Raji (cell line): ENCODE data around the gene TGFBR3L.

Experiments
- POLR2A ChIP-seq: IDR thresholded peaks from 2 replicates; pipeline ENCODE4 v1.6.1; 2011; ENCODE audit warnings: low read depth, low read length, control low read depth; ENCODE audit not compliant: insufficient read depth

TGFBR3L gene

DNA sequence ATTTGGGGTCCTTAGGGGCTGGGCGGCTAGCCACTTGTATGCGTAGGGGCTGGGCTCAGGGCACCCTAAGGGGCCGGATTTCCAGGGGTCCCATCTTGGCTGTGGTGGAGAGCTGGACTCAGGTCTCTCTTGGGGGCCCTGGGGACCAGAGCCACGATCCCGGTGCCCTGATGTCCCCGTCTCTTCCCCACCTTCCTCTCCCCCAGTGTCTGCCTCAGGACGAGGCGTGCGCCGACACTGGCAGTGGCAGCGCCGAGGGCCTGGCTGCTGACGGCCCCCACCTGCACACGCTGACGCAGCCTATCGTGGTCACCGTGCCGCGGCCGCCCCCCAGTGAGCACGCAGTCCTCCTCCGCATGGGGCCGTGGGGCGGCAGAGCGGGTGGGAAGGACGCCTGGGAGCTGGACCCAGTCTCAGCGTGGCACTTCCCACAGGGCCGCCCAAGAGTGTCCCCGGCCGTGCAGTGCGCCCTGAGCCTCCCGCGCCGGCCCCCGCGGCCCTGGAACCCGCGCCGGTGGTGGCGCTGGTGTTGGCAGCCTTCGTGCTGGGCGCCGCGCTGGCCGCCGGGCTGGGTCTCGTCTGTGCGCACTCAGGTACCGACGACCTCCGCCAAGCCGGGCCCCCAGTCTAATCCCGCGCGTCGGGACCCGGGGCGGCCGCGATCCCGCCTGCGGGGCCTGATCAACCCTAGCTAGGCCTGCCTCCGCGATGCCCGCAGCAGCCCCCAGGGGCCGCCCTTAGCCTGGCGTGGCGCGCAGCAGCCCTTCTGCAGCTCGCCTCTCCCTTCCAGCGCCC, 2.8 kb downstream of the TGFBR3L start:
- TF ChIP-seq POLR2A, result no peak

DNA sequence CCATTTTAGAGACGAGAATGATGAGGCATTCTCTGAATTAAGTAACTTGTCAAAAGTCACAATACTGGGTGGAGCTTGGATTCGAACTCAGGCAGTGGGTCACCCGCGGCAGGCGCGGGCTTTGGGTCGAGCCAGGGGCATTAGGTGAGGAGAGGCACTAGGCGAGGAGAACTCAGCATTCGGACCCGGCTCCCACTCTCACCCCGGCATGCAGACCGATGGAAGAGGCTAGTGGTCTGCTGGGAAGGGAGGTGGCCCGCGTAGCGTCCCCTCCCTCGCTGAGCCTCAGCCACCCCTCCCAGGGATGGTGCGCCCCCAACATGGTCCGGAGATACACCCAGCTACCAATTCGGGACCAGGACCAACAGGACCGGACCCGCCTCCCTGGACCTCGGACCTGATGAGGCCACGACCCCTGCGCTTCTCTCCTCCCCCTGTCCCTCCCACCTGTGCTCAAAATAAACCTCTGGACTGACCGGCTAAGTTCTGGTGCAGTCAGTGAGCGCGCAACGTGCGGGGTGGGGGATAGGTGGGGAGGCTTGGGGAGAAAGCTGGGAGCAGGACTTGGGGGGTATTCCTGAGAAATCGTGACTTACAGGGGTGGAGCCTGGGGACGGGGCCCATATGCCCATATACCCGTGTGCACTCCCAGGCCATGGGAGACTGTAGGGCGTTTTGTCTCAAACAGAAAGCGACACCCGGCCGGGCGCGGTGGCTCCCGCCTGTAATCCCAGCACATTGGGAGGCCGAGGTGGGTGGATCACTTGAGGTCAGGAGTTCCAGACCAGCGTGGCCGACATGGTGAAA, 4.2 kb downstream of the TGFBR3L start:
- no peak for TF ChIP-seq POLR2A

DNA sequence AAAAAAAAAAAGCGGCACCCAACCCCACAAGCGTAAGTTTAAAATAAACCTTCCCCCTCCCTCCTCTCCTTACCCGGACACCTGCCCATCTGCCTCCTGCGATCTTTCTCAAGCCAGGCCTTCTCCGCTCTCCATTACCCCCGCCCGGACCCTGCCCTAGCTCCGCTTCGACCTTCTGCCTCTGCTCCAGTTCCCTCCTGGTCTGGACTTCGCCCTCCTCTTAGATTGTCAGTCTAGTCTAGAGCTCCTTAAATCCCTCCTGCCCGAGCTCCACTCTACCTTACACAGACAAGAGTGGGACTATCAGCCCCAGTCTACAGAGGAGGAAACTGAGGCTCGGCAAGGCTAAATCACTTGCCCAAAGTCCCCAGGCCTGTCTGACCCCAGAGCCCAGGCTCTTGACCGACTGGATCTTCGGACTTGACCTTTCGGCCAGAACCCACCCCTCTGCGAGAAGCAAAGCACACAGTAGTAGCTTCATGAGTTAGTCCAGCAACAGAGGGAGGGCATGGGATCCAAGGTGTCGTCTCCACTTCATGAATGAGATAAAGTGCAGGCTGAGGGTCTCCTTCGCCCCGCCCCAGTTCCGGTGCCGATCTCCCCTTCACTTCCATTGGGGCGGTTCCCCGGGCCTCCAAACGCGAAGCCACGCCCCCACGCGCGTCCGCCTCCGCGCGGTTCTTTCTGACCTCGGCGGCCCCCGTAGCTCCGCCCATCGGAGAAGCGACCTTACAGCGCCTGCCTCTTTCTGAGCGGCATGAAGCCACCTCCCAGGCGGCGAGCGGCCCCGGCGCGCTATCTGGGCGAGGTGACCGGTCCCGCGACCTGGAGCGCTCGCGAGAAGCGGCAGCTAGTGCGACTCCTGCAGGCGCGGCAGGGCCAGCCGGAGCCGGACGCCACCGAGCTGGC, 5.2 kb downstream of the TGFBR3L start, which contains the start of gene SNAPC2:
SNAPC2 (plus strand) TSS at position 729 of the 909 bp plus-strand sequence; CDS start at position 758, 29 bp downstream.
- TF ChIP-seq POLR2A, result peak; percentile 83

DNA sequence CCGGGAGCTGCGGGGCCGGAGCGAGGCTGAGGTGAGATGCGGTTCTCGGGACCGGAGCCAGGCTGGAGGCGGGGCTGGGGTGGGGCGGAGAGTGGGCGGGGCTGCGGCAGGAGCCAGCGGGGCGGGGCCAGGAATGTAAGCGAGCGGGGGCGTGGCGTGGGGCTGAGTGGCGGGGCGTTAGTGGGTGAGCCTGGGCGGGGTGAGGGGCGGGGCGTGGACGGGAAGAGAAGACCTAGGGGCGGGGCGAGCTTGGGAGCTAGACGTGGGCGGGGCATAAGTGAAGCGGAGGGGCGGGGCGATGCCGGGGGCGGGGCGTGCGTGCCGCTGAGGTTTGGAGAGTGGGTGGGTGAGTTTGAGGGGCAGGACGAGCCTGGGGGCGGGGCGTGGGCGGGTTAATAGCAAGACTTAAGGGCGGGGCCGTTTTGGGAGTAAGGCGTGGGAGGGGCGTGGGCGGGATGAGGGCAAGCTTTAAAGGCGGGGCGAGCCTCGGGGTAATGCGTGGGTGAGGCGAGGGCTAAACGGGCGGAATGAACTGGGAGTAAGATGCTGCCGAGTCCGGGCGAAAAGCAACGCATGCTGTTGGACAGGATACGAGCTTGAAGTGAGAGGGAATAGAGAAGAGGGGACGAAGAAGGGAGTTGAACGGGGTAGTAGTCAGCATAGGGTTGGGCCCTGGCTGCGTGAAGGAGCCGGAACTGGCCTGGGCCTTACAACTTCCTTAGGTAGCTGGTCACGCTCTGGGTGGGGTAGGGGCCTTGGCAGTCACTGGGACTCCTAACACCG, 6.1 kb downstream of the TGFBR3L start:
- peak; percentile 51; the same call in 1 of the 2 replicates for TF ChIP-seq POLR2A

DNA sequence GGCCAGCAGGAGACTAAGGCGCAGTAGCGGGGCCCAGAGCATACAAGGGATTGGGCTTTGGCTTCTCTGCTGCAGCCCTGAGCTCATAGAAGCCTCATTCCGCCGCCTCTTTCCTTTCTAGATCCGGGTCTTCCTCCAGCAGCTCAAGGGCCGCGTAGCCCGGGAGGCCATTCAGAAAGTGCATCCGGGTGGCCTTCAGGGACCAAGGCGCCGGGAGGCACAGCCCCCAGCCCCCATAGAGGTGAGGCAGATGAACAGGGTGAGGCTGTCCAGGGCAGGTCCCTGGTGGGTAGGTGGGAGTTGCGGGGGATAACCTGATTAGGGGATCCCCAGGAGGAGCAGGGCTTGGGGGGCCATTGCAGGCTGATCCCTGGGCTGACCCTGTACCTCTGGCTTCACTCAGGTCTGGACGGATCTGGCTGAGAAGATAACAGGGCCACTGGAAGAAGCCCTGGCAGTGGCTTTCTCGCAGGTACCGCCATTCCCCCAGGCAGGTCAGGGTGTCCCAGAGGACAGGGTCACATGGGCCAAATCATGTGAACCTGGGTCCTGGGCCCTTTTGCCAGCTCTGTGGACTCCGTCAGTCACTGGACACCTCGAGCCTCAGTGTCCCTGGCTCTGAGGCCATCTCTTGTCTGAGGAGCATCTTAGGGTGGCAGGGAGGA, 6.8 kb downstream of the TGFBR3L start:
- TF ChIP-seq POLR2A, result no peak

DNA sequence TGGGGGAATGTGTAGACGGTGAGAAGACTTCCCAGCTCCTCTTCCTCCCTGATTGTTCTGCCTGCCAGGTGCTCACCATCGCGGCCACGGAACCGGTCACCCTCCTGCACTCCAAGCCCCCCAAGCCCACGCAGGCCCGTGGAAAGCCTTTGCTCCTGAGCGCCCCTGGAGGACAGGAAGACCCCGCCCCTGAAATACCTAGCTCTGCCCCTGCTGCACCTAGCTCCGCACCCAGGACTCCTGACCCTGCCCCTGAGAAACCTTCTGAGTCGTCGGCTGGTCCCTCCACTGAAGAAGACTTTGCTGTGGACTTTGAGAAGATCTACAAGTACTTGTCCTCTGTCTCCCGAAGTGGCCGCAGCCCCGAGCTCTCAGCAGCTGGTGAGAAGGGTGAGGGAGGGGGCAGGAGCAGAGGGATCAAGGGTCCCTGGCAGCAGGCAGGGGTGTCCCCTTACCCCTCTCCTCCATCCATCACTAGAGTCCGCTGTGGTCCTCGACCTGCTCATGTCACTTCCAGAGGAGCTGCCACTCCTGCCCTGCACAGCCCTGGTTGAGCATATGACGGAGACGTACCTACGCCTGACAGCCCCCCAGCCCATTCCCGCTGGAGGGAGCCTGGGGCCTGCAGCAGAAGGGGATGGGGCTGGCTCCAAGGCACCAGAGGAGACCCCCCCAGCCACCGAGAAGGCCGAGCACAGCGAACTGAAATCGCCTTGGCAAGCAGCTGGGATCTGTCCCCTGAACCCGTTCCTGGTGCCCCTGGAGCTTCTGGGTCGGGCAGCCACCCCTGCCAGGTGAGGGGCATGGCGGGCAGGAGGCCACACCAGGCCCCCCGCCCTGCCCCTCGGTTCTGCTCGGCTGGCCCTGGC, 7.6 kb downstream of the TGFBR3L start:
- no peak for TF ChIP-seq POLR2A

DNA sequence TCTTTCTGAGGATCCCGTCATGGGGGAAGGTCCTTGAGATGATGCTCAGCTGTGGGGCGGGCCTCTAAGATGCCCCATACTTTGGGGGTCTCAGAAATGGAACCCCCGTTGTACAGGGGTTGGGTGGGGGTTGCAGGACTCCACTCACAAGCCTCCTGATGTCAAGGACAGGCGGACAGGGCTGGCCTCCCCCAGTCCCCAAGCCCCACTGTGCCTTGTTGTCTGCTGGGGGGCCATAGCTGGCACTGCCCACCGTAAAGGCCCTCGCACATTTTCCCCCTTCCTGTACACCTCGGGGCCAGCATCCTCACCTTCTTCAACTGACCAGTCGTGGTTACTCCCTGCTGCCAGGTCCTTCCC, 8.2 kb downstream of the TGFBR3L start:
- no peak for TF ChIP-seq POLR2A

DNA sequence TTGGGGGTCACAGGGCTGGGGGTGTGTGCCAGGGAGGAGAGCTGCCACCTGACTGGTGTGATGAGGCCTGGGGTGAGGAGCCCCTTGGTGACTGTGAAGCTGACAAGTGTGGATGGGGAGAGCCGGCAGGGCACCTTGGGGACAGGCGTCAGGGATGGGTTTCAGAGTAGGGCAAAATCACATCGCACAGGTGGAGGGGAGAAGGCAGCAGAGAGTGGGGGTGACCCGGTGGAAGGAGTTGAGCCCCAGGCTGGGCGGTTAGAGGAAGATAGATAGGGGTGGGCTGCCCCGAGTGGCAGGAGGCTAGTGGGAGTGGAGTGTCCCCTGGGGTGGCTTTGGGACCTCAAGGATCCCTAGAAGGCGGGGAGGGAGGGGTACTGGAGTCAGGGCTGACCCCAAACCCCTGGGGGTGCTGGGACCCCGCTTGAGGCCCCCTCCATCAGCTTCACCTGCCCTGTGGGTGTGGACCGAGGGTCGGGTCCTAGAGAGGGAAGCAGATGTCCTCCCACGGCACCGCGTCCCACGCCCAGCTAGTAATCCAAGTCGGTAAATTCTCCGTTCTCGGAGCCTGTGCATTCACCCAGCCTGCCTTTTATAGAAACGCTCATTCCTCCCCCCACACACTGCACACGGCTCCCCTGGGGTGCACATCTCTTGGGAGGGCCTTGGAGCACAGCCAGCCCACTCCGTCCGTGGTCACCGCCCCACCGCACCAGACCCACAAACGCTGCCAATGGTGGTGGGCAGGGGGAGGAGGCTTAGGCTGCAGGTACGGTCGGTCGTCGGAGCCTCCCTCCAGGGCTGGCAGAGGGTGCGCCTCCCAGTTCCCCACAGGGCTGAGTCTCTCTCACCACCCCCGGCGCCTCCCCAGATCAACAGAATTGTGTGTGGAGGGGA, 8.9 kb downstream of the TGFBR3L start:
- no peak for TF ChIP-seq POLR2A

DNA sequence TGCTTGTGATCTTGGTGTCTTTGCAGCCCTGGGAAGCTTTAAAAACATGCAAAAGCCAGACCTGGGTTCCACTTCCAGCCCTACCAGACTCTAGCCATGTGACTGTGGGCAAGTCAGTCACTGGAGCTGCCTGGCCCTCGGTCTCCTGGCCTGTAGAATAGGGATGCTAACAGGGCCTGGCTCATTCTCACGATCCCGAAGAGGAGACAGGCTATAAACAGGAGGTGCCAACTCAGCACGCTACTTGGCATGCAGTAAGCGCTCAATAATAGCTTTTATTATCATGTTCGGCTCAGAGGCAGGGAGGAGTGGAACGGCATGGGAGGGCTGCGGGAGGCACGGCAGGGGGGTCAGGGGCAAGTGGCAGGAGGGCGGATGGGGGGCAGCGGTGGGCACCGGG, 9.6 kb downstream of the TGFBR3L start:
- TF ChIP-seq POLR2A, result no peak

DNA sequence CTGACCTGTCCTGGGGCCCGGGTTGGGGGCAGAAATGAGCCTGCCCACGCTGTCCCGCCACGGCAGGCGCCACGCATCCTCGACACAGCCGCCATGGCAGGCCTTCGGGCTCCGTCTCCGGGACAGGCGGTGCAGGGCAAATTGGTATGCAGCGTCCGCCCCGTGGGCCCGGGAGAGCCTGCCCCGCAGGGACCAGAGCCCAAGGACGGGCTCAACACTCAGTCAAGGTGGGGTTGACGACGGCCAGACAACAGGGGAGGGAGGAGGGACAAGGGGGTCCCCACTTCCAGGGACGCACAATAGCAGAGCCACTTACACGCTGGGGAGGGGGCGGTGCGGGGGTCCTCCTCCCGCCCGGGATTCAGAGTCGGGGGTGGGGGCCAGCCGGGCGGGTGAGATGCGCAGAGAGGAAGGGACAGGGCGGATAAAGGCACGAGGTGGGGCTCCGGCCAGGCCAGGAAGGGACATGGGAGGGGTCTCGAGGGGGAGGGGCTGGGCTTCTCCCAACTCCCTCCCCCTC, 10.1 kb downstream of the TGFBR3L start:
- no peak for TF ChIP-seq POLR2A

DNA sequence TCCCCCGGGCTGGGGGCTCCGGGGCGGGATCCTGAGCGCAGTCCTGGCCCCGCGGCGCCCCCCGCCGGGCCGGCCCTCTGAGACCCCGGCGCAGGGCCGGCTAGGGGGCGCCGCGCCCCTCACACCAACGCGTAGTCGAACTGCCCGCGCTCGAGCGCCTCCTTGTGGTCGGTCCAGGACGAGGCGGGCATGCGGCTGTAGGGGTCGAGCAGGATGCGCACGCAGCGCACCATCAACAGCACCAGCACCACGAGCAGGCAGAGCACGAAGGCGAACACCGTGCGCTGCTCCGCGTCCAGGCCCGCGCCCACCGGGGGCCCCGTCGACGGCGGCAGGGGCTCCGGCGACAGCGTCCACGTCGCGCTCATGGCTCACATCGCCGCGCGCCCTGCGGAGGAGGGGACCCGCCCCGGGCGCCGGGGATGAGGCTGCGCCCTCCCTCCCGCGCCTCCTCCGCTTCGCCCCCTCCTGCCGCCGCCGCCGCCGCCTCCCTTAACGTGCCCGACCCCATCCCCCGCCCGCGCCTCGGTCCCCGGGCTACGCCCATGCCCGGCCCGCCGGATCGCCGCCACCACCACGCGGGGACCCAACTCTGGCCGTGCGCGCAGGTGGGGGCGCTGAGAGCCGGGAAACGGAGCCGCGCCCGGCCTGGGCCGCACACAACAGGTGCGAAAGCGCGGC, 10.7 kb downstream of the TGFBR3L start:
- peak; percentile 40; the same call in 1 of the 2 replicates for TF ChIP-seq POLR2A

DNA sequence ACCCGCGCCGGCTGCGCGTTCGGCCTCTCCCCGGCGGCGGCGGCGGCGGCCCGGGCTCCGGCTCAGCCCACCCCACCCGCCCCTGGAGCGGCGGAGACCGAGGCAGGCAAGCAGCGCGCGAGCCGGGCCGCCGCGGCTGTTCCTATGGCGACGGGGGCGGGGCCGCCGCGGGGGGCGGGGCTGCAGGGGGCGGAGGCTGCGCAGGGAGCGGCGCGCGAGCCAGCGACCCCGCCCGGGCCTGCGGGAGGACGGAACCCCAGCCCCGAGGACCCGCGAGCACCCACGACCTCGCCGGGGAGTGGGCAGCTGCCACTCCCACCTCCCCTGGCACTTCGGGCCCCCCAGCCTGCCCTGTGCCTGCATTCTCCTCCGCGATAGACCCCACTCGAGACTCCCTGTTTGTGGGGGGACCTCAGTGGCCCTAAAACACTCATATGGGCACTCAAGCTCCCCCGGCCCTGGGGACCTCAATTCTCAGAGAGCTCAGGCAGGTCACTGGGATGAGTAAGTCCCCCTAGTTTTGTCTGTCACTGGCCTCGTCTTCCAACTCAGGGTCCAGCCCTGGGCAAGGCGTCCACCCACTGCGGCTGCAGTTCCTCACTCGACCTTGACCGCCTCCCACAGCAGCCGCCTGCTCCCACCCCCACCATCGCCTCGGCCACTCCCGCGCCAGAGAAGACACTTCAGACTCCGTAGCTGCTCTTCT, 11.5 kb downstream of the TGFBR3L start, which contains the start of gene CTXN1:
CTXN1 (minus strand) TSS at position 115 of the 706 bp plus-strand sequence. CDS start 597 bp downstream, outside the sequence.
- TF ChIP-seq POLR2A, result no peak
